Body of pancreas (tissue), 4 donors: Measurements from ENCODE around the gene MOXD1.

Source experiments
- CTCF ChIP-seq, 7 experiments: fragments of 450-650 bp in 4 of 7; fragments of 200-600 bp in 3 of 7; sonication (generic) in 3 of 7; IDR thresholded peaks; one replicate each; pipeline ENCODE4 v1.5.1; 2016 to 2019; ENCODE audit warnings: antibody characterized with exemption in 7 of 7
- POLR2A ChIP-seq, 3 donors: fragments of 450-650 bp; IDR thresholded peaks; one replicate each; pipeline ENCODE4 v1.6.1; 2016; ENCODE audit warnings: antibody characterized with exemption in 3 of 3, mild to moderate bottlenecking in 2 of 3

DNA sequence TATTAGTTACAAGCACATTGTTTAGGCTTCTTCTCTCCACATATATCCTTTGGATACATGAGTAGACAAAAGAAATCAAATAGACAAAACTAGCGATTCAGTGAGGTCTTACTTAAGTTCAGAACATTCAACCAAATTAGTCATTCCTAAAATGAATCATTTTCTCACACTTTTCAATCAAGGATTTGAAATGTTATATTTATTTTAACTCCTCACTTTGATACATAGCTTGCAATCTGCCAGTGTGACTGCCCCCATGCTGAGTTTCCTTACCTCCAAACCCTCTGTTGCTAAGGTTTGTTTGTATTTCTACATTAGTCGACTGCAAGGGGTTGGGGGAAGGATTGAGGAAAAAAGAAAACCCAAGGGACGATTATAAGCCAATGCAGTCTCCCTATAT, 3.5 kb upstream of the MOXD1 start:
- TF ChIP-seq POLR2A (IDR thresholded peaks at IDR 0.05): no peak
- TF ChIP-seq CTCF (IDR thresholded peaks at IDR 0.05): no peak
